Upper lobe of left lung (tissue), 4 donors: ENCODE results near the gene DOCK4.

Experiments
- CTCF ChIP-seq, 6 experiments: fragments of 450-650 bp in 4 of 6; fragments of 200-600 bp in 2 of 6; sonication (generic) in 2 of 6; IDR thresholded peaks; one replicate each; pipeline ENCODE4 v1.5.1; 2016 to 2019; ENCODE audit warnings: antibody characterized with exemption in 6 of 6
- POLR2A ChIP-seq, 4 donors: fragments of 450-650 bp; IDR thresholded peaks; one replicate each; pipeline ENCODE4 v1.5.1; 2016 to 2017; ENCODE audit warnings: antibody characterized with exemption in 4 of 4, mild to moderate bottlenecking in 2 of 4

- no peak for TF ChIP-seq POLR2A (IDR thresholded peaks at IDR 0.05)
- no peak for TF ChIP-seq CTCF (IDR thresholded peaks at IDR 0.05)
Observed at GRCh38 chr7:112092709-112093395, 113.3 kb downstream of the DOCK4 start.
